Neural cell (in vitro differentiated cells): ENCODE data around the gene TPSB2. TPM values are rescaled to one million over a fixed set of nuclear protein-coding genes. Genes with fewer than 3 reads are reported as not detected.

ENCODE experiments used
- H2AFZ ChIP-seq: fragments of 200-600, 300-800 bp; sonication (generic), shearing (Covaris generic); 2 replicates; pipeline ENCODE4 v1.6.0; 2014; ENCODE audit warnings: low read depth, mild to moderate bottlenecking, antibody characterized with exemption, low read length, moderate library complexity
- H3F3A ChIP-seq: fragments of 200-600 bp; shearing (Covaris generic); 2 replicates; pipeline ENCODE4 v1.6.1; 2016; ENCODE audit warnings: mild to moderate bottlenecking, moderate library complexity, mixed read lengths, antibody characterized with exemption, low read length; ENCODE audit not compliant: insufficient read depth, poor library complexity, severe bottlenecking
- H3K27ac ChIP-seq: fragments of 200-600, 300-800 bp; sonication (generic), shearing (Covaris generic); 2 replicates; pipeline ENCODE4 v1.5.1; 2014; ENCODE audit warnings: mild to moderate bottlenecking, low read length, moderate library complexity
- H3K27me3 ChIP-seq: fragments of 300-800, 200-600 bp; sonication (generic), shearing (Covaris generic); 2 replicates; pipeline ENCODE4 v1.6.0; 2014; ENCODE audit warnings: mild to moderate bottlenecking, low read depth, low read length, moderate library complexity; ENCODE audit not compliant: insufficient read depth
- H3K36me3 ChIP-seq: fragments of 300-800, 200-600 bp; sonication (generic), shearing (Covaris generic); 2 replicates; pipeline ENCODE4 v1.5.1; 2014; ENCODE audit warnings: mild to moderate bottlenecking, antibody characterized with exemption, low read length, moderate library complexity; ENCODE audit not compliant: insufficient read depth
- H3K4me2 ChIP-seq: fragments of 300-800, 200-600 bp; sonication (generic), shearing (Covaris generic); 2 replicates; pipeline ENCODE4 v1.6.0; 2014; ENCODE audit warnings: mild to moderate bottlenecking, low read length
- H3K4me3 ChIP-seq: fragments of 300-800, 200-600 bp; sonication (generic), shearing (Covaris generic); 2 replicates; pipeline ENCODE4 v1.5.1; 2014; ENCODE audit warnings: mild to moderate bottlenecking, low read length, moderate library complexity
- H3K79me2 ChIP-seq: fragments of 200-600 bp; shearing (Covaris generic); replicated peaks from 2 replicates; pipeline ENCODE4 v1.6.0; 2014; ENCODE audit warnings: mild to moderate bottlenecking, low read length, moderate library complexity; ENCODE audit not compliant: insufficient read depth
- H3K9ac ChIP-seq: fragments of 300-800, 200-600 bp; sonication (generic), shearing (Covaris generic); 2 replicates; pipeline ENCODE4 v1.6.1; 2016; ENCODE audit warnings: mild to moderate bottlenecking, low read length, mixed read lengths
- H3K9me2 ChIP-seq: fragments of 200-600 bp; shearing (Covaris generic); 2 replicates; pipeline ENCODE4 v1.6.1; 2016; ENCODE audit warnings: mild to moderate bottlenecking, low read length, mixed read lengths; ENCODE audit not compliant: insufficient read depth
- H3K9me3 ChIP-seq: fragments of 200-600, 300-800 bp; sonication (generic), shearing (Covaris generic); 2 replicates; pipeline ENCODE4 v1.6.1; 2016; ENCODE audit warnings: mild to moderate bottlenecking, mixed run types, low read length, moderate library complexity, mixed read lengths
- H4K20me1 ChIP-seq: fragments of 200-600 bp; shearing (Covaris generic); 2 replicates; pipeline ENCODE4 v1.6.1; 2016; ENCODE audit warnings: mild to moderate bottlenecking, mixed run types; ENCODE audit not compliant: insufficient read depth
- EP300 ChIP-seq: fragments of 450-650 bp; conservative IDR thresholded peaks from 2 replicates; pipeline ENCODE4 v1.6.1; 2014; ENCODE audit warnings: antibody characterized with exemption, mild to moderate bottlenecking, moderate library complexity; ENCODE audit not compliant: poor library complexity, severe bottlenecking
- EZH2 ChIP-seq: fragments of 200-600, 300-800 bp; shearing (Covaris generic), sonication (generic); IDR thresholded peaks from 2 replicates; pipeline ENCODE4 v1.6.1; 2014; ENCODE audit warnings: antibody characterized with exemption, low read length, borderline replicate concordance, mild to moderate bottlenecking; ENCODE audit not compliant: insufficient read depth, poor library complexity, severe bottlenecking
- MXI1 ChIP-seq: fragments of 450-650 bp; conservative IDR thresholded peaks from 2 replicates; pipeline ENCODE4 v1.6.1; 2014; ENCODE audit warnings: antibody characterized with exemption, mild to moderate bottlenecking; ENCODE audit not compliant: poor library complexity, severe bottlenecking
- POLR2AphosphoS5 ChIP-seq: IDR thresholded peaks from 2 replicates; pipeline ENCODE4 v1.6.1; 2012
- RAD21 ChIP-seq: fragments of 450-650 bp; conservative IDR thresholded peaks from 2 replicates; pipeline ENCODE4 v1.6.1; 2014; ENCODE audit warnings: antibody characterized with exemption, mild to moderate bottlenecking, moderate library complexity
- SMC3 ChIP-seq: fragments of 450-650 bp; conservative IDR thresholded peaks from 2 replicates; pipeline ENCODE4 v1.6.1; 2014; ENCODE audit warnings: antibody characterized with exemption, mild to moderate bottlenecking, moderate library complexity; ENCODE audit not compliant: poor library complexity
- TAF1 ChIP-seq: IDR thresholded peaks from 2 replicates; pipeline ENCODE4 v1.6.1; 2012; ENCODE audit warnings: low read depth
- polyA plus RNA-seq: library from polyadenylated mRNA; depleted of rRNA; stranded (reverse); fragments of >200 nt; gene quantifications from 2 replicates; pipeline ENCODE4 v1.2.3, GENCODE V29; 2014
- TF ChIP-seq, protein P1 (sequence below): fragments of 450-650 bp; IDR thresholded peaks from 2 replicates; pipeline ENCODE4 v1.5.1; 2014; ENCODE audit warnings: antibody characterized with exemption, mild to moderate bottlenecking, moderate library complexity; ENCODE audit not compliant: poor library complexity, severe bottlenecking
- TF ChIP-seq, protein P2 (sequence below): IDR thresholded peaks from 2 replicates; pipeline ENCODE4 v1.6.1; 2012; ENCODE audit warnings: borderline replicate concordance

Gene TPSB2
- polyA plus RNA-seq, 1 donor from 2014 or later, result not detected

DNA sequence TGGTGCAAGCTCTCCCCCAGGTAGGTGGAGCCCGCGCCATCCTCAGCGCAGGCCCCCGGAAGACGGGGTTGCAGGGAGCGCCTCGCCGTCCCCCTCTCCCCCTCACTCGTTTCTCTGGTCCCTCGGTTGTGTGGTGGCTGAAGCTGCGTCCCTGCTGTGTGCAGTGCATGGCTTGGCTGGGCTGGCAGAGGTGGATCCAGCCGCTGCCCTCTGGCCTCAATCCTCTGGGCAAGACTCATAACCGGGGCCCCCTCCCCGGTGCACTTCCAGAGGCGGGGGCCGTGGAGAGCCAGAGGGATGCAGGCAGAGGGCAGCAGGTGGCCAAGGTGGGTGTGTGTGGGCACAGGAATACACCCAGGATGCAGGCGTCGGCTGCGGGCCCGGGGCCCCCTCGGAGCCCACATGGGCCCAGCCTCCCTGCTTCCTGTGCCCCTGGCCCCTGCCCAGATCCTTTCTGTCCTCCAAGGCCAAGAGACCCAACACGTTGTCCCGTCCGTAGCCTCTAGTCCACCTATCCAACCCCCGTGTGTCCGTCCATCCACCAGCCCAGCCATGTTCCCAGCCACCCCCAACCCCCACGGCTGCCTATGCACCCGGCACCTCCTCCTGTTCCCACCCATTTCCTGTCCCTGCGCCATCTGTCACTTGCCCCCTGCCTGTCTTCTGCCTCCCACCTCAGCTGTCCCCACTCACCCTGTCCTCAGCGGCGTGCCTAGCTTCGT lies 14.2 kb downstream of the TPSB2 start:
- Histone ChIP-seq H3K27ac (no peak overlapping the region), H3K4me3 (no peak overlapping the region), H3K79me2 (no peaks in the 10 kb centered on the region), H4K20me1 (no peaks in the 10 kb centered on the region), H3K9me2 (no peaks in the 10 kb centered on the region), H3K36me3 (no peaks in the 10 kb centered on the region), H3K27me3 (no peaks in the 10 kb centered on the region), H3K9ac (no peak overlapping the region), H3F3A (no peaks in the 10 kb centered on the region), H3K4me2 (no peak overlapping the region), H2AFZ (no peak overlapping the region), H3K9me3 (no peaks in the 10 kb centered on the region)
- TF ChIP-seq POLR2AphosphoS5 (no peak), SMC3 (no peak), TAF1 (no peak), EP300 (no peak), RAD21 (no peak), MXI1 (no peak), EZH2 (no peak)
- TF ChIP-seq, protein P1, sequence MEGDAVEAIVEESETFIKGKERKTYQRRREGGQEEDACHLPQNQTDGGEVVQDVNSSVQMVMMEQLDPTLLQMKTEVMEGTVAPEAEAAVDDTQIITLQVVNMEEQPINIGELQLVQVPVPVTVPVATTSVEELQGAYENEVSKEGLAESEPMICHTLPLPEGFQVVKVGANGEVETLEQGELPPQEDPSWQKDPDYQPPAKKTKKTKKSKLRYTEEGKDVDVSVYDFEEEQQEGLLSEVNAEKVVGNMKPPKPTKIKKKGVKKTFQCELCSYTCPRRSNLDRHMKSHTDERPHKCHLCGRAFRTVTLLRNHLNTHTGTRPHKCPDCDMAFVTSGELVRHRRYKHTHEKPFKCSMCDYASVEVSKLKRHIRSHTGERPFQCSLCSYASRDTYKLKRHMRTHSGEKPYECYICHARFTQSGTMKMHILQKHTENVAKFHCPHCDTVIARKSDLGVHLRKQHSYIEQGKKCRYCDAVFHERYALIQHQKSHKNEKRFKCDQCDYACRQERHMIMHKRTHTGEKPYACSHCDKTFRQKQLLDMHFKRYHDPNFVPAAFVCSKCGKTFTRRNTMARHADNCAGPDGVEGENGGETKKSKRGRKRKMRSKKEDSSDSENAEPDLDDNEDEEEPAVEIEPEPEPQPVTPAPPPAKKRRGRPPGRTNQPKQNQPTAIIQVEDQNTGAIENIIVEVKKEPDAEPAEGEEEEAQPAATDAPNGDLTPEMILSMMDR, result no peak
- TF ChIP-seq, protein P2, sequence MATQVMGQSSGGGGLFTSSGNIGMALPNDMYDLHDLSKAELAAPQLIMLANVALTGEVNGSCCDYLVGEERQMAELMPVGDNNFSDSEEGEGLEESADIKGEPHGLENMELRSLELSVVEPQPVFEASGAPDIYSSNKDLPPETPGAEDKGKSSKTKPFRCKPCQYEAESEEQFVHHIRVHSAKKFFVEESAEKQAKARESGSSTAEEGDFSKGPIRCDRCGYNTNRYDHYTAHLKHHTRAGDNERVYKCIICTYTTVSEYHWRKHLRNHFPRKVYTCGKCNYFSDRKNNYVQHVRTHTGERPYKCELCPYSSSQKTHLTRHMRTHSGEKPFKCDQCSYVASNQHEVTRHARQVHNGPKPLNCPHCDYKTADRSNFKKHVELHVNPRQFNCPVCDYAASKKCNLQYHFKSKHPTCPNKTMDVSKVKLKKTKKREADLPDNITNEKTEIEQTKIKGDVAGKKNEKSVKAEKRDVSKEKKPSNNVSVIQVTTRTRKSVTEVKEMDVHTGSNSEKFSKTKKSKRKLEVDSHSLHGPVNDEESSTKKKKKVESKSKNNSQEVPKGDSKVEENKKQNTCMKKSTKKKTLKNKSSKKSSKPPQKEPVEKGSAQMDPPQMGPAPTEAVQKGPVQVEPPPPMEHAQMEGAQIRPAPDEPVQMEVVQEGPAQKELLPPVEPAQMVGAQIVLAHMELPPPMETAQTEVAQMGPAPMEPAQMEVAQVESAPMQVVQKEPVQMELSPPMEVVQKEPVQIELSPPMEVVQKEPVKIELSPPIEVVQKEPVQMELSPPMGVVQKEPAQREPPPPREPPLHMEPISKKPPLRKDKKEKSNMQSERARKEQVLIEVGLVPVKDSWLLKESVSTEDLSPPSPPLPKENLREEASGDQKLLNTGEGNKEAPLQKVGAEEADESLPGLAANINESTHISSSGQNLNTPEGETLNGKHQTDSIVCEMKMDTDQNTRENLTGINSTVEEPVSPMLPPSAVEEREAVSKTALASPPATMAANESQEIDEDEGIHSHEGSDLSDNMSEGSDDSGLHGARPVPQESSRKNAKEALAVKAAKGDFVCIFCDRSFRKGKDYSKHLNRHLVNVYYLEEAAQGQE, result no peak

DNA sequence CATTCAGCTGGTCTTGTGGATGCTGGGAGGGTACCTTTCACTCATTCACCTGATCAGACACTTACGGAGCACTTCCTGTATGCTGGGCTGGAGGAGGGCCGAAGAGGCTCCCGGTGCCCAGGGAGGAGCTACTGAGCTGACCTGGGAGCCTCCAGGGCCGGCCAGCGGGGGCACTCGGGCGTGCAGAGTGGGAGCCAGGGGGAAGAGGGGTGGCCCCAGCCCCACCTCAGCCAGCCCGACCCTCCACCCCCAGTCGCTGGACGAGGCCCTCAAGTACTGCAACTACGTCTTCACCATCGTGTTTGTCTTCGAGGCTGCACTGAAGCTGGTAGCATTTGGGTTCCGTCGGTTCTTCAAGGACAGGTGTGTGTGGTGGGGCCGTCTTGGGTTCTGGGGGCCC lies 15.3 kb downstream of the TPSB2 start:
- Histone ChIP-seq H3K9ac (no peak overlapping the region), H3F3A (no peaks in the 10 kb centered on the region), H2AFZ (no peak overlapping the region), H3K4me3 (no peak overlapping the region), H3K27ac (no peak overlapping the region), H3K9me3 (no peaks in the 10 kb centered on the region), H3K79me2 (no peaks in the 10 kb centered on the region), H4K20me1 (no peaks in the 10 kb centered on the region), H3K4me2 (no peak overlapping the region), H3K27me3 (no peaks in the 10 kb centered on the region), H3K9me2 (no peaks in the 10 kb centered on the region), H3K36me3 (no peaks in the 10 kb centered on the region)
- no peak for TF ChIP-seq MXI1
- TF ChIP-seq, protein P2, result no peak
- TF ChIP-seq TAF1, result no peak
- TF ChIP-seq EZH2, result no peak
- TF ChIP-seq, protein P1, result no peak
